Measurements from ENCODE around the gene STX3.

DNA sequence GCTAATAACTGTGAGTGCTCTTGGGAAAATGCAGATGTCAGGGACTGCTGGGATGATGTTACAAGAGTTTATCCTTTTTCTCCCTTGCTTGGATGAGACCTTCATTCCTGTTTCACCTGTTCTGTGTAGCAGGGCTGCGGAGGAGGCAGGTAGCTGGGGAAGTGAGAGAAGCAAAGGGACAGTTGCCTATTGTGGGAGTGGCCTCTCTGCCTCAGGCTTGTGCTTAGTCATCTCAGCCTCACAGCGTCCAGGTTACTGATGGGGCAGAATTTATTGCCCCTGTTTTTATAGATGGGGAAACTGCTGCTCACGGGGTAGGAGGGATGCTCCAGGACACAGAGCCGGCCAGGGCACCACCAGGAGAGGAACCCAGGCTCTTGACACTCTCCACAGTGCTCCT, 1.7 kb downstream of the STX3 start:
- TF ChIP-seq, protein P1, sequence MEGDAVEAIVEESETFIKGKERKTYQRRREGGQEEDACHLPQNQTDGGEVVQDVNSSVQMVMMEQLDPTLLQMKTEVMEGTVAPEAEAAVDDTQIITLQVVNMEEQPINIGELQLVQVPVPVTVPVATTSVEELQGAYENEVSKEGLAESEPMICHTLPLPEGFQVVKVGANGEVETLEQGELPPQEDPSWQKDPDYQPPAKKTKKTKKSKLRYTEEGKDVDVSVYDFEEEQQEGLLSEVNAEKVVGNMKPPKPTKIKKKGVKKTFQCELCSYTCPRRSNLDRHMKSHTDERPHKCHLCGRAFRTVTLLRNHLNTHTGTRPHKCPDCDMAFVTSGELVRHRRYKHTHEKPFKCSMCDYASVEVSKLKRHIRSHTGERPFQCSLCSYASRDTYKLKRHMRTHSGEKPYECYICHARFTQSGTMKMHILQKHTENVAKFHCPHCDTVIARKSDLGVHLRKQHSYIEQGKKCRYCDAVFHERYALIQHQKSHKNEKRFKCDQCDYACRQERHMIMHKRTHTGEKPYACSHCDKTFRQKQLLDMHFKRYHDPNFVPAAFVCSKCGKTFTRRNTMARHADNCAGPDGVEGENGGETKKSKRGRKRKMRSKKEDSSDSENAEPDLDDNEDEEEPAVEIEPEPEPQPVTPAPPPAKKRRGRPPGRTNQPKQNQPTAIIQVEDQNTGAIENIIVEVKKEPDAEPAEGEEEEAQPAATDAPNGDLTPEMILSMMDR (IDR thresholded peaks at IDR 0.05) = no peak
- TF ChIP-seq POLR2A (IDR thresholded peaks at IDR 0.05) = no peak
